Ishikawa (cell line): ENCODE data around the gene VPS16.

Experiments used
- CEBPB ChIP-seq: IDR thresholded peaks from 2 replicates; pipeline ENCODE4 v1.6.1; 2012
- CREB1 ChIP-seq: IDR thresholded peaks from 2 replicates; pipeline ENCODE4 v1.6.1; 2012; ENCODE audit warnings: low read depth
- EP300 ChIP-seq: IDR thresholded peaks from 2 replicates; pipeline ENCODE4 v1.6.1; 2012; ENCODE audit warnings: borderline replicate concordance
- MAX ChIP-seq: IDR thresholded peaks from 2 replicates; pipeline ENCODE4 v1.6.1; 2012
- NFIC ChIP-seq: IDR thresholded peaks from 2 replicates; pipeline ENCODE4 v1.6.1; 2012
- RAD21 ChIP-seq: IDR thresholded peaks from 2 replicates; pipeline ENCODE4 v1.6.1; 2012; ENCODE audit warnings: low read depth
- TAF1 ChIP-seq: IDR thresholded peaks from 2 replicates; pipeline ENCODE4 v1.6.1; 2012; ENCODE audit warnings: low read depth, mild to moderate bottlenecking
- TCF12 ChIP-seq: IDR thresholded peaks from 2 replicates; pipeline ENCODE4 v1.6.1; 2012; ENCODE audit warnings: low read depth
- TEAD4 ChIP-seq: IDR thresholded peaks from 2 replicates; pipeline ENCODE4 v1.6.1; 2012
- USF1 ChIP-seq: IDR thresholded peaks from 2 replicates; pipeline ENCODE4 v1.6.1; 2012
- YY1 ChIP-seq: IDR thresholded peaks from 2 replicates; pipeline ENCODE4 v1.6.1; 2012; ENCODE audit warnings: low read depth
- ZBTB7A ChIP-seq: IDR thresholded peaks from 2 replicates; pipeline ENCODE4 v1.6.1; 2012; ENCODE audit warnings: low read depth

GRCh38 chr20:2890742-2891141 is 50.2 kb downstream of the VPS16 start:
- TF ChIP-seq CEBPB (no peak), TAF1 (no peak), YY1 (no peak), RAD21 (no peak), USF1 (no peak), TCF12 (no peak), ZBTB7A (no peak), MAX (no peak), EP300 (no peak), NFIC (no peak), TEAD4 (no peak), CREB1 (no peak)
